SK-N-SH (cell line): ENCODE measurements around the gene DENND1A. TPM values are rescaled to one million over a fixed set of nuclear protein-coding genes. Genes with fewer than 3 reads are reported as not detected.

Experiments
- CTCF ChIA-PET: fragments of 300-600, 350-600 bp; formaldehyde crosslinking; extraction: SDS; loops from one replicate; lab custom pipeline; 2021; lab: Yijun Ruan, JAX
- POLR2A ChIA-PET: fragments of 350-600 bp; sonication (Branson Sonifier 250); formaldehyde crosslinking; extraction: SDS; loops from one replicate; lab custom pipeline; 2020; ENCODE audit warnings: antibody characterized with exemption, inconsistent platforms; lab: Yijun Ruan, JAX
- DNase-seq: peaks from one replicate; pipeline ENCODE4 v3.0.0; 2012
- H2AFZ ChIP-seq: fragments of 200-600 bp; sonication (generic); 2 replicates; pipeline ENCODE4 v1.8.1; 2016; ENCODE audit warnings: antibody characterized with exemption, mild to moderate bottlenecking, low read depth
- H3F3A ChIP-seq: fragments of 200-600 bp; sonication (generic); replicated peaks from 2 replicates; pipeline ENCODE3; 2016; ENCODE audit warnings: antibody characterized with exemption, mild to moderate bottlenecking; ENCODE audit not compliant: insufficient read depth
- H3K27ac ChIP-seq, 2 experiments: fragments of 200-500 bp in 1 of 2; fragments of 200-600 bp in 1 of 2; sonication (Bioruptor generic) in 1 of 2; sonication (generic), shearing (Covaris generic) in 1 of 2; 2 replicates each; pipeline versions ENCODE4 v1.5.1 to v1.6.1; 2014 to 2016; ENCODE audit warnings: low read depth in 2 of 2, inconsistent platforms in 1 of 2, low read length in 1 of 2, mild to moderate bottlenecking in 1 of 2, mixed read lengths in 1 of 2
- H3K27me3 ChIP-seq: fragments of 200-600 bp; sonication (generic), shearing (Covaris generic); 2 replicates; pipeline ENCODE4 v1.6.1; 2016; ENCODE audit warnings: mixed run types; ENCODE audit not compliant: insufficient read depth
- H3K36me3 ChIP-seq, 2 experiments: fragments of 200-500 bp in 1 of 2; fragments of 200-600 bp in 1 of 2; sonication (Bioruptor generic) in 1 of 2; sonication (generic) in 1 of 2; replicated peaks in 1 of 2; 2 replicates each; pipeline versions ENCODE3 to v1.5.1; 2014 to 2016; ENCODE audit warnings: low read length in 1 of 2, mild to moderate bottlenecking in 1 of 2; ENCODE audit not compliant: insufficient read depth in 2 of 2, control insufficient read depth in 1 of 2
- H3K4me1 ChIP-seq, 2 experiments: fragments of 200-500 bp in 1 of 2; fragments of 200-600 bp in 1 of 2; sonication (Bioruptor generic) in 1 of 2; sonication (generic), shearing (Covaris generic) in 1 of 2; 2 replicates each; pipeline versions ENCODE4 v1.5.1 to v1.6.1; 2014 to 2016; ENCODE audit warnings: low read depth in 1 of 2, low read length in 1 of 2, mixed run types in 1 of 2; ENCODE audit not compliant: insufficient read depth in 2 of 2, control insufficient read depth in 1 of 2
- H3K4me2 ChIP-seq: fragments of 200-600 bp; sonication (generic), shearing (Covaris generic); 2 replicates; pipeline ENCODE4 v1.6.1; 2017; ENCODE audit warnings: mixed run types
- H3K4me3 ChIP-seq, 2 experiments: fragments of 200-500 bp in 1 of 2; fragments of 200-600 bp in 1 of 2; sonication (Bioruptor generic) in 1 of 2; sonication (generic), shearing (Covaris generic) in 1 of 2; 2 replicates each; pipeline versions ENCODE4 v1.5.1 to v1.8.1; 2014 to 2016; ENCODE audit warnings: low read depth in 2 of 2, inconsistent platforms in 1 of 2, low read length in 1 of 2, mild to moderate bottlenecking in 1 of 2, mixed read lengths in 1 of 2, moderate library complexity in 1 of 2
- H3K79me2 ChIP-seq: fragments of 200-600 bp; sonication (generic); 2 replicates; pipeline ENCODE4 v1.8.1; 2017; ENCODE audit warnings: mild to moderate bottlenecking; ENCODE audit not compliant: insufficient read depth
- H3K9ac ChIP-seq: fragments of 200-600 bp; sonication (generic); 2 replicates; pipeline ENCODE4 v1.6.1; 2017; ENCODE audit warnings: mixed run types
- H3K9me2 ChIP-seq: fragments of 200-600 bp; sonication (generic); 2 replicates; pipeline ENCODE4 v1.6.1; 2017; ENCODE audit warnings: mixed run types
- H3K9me3 ChIP-seq: fragments of 200-600 bp; sonication (generic); 2 replicates; pipeline ENCODE4 v1.6.1; 2017; ENCODE audit warnings: mixed run types, mild to moderate bottlenecking, moderate library complexity
- H4K20me1 ChIP-seq: fragments of 200-600 bp; sonication (generic); 2 replicates; pipeline ENCODE4 v1.6.1; 2017; ENCODE audit warnings: mild to moderate bottlenecking, mixed run types; ENCODE audit not compliant: insufficient read depth
- CHD2 ChIP-seq: fragments of 150-350 bp; IDR thresholded peaks from 2 replicates; pipeline ENCODE4 v1.6.1; 2018; ENCODE audit warnings: low read length; ENCODE audit not compliant: partially characterized antibody
- EP300 ChIP-seq, 2 experiments: IDR thresholded peaks; 2 replicates each; pipeline versions ENCODE4 v1.4.0 to v1.6.1; 2012; ENCODE audit warnings: borderline replicate concordance in 1 of 2, low read depth in 1 of 2, low read length in 1 of 2
- FOXM1 ChIP-seq: IDR thresholded peaks from 2 replicates; pipeline ENCODE4 v1.4.0; 2012; ENCODE audit warnings: low read depth, mild to moderate bottlenecking
- GATA2 ChIP-seq: sonication (generic); formaldehyde crosslinking; IDR thresholded peaks from 2 replicates; pipeline ENCODE4 v1.5.0; 2020; ENCODE audit warnings: mild to moderate bottlenecking, missing genetic modification reagents
- IRF3 ChIP-seq: fragments of 150-350 bp; IDR thresholded peaks from 2 replicates; pipeline ENCODE4 v1.6.1; 2016; ENCODE audit warnings: mild to moderate bottlenecking, low read depth, low read length
- JUND ChIP-seq: IDR thresholded peaks from 2 replicates; pipeline ENCODE4 v1.4.0; 2012
- MEF2A ChIP-seq: IDR thresholded peaks from 2 replicates; pipeline ENCODE4 v1.4.0; 2012; ENCODE audit warnings: low read depth, borderline replicate concordance
- NRF1 ChIP-seq: IDR thresholded peaks from 2 replicates; pipeline ENCODE4 v1.6.1; 2012; ENCODE audit warnings: low read depth, mild to moderate bottlenecking, low read length
- POLR2AphosphoS5 ChIP-seq: IDR thresholded peaks from 2 replicates; pipeline ENCODE4 v1.6.1; 2012; ENCODE audit warnings: low read depth, low read length
- RCOR1 ChIP-seq: fragments of 150-350 bp; IDR thresholded peaks from 2 replicates; pipeline ENCODE4 v1.6.1; 2017; ENCODE audit warnings: antibody characterized with exemption, low read length
- RFX5 ChIP-seq: IDR thresholded peaks from 2 replicates; pipeline ENCODE4 v1.6.1; 2012; ENCODE audit warnings: mild to moderate bottlenecking, improper control_type of control experiment, low read length
- TAF1 ChIP-seq: IDR thresholded peaks from 2 replicates; pipeline ENCODE4 v1.6.1; 2012; ENCODE audit warnings: low read depth, mild to moderate bottlenecking, low read length, moderate library complexity, borderline replicate concordance
- WGBS: methylation state at CpG from one replicate; pipeline ENCODE4 v1.1.6; 2017; ENCODE audit warnings: low lambda C conversion rate; 5-methylcytosine and 5-hydroxymethylcytosine counted together
- polyA plus RNA-seq, 3 experiments: library from polyadenylated mRNA; depleted of rRNA; stranded (reverse); fragments of >200 nt; gene quantifications; 2 replicates each; pipeline ENCODE4 v1.2.3, GENCODE V29; 2012

DENND1A gene
- polyA plus RNA-seq, 1 of the 3 experiments (the other 2 are of a cell fraction), result 25.4 TPM

GRCh38 chr9:123823194-123823947 is 106.6 kb downstream of the DENND1A start:
- no peak overlapping the region for H3K27ac ChIP-seq
- H3K4me3 ChIP-seq, result no peak overlapping the region
- H3K9me2 ChIP-seq, result no peaks in the 10 kb centered on the region
- H3K27me3 ChIP-seq, result no peaks in the 10 kb centered on the region
- H2AFZ ChIP-seq, result no peak overlapping the region
- WGBS, result 92% methylated on average over 7 of the region's 7 CpGs
- H3K9me3 ChIP-seq, result peaks cover 10% of the 10 kb centered on the region
- H3F3A ChIP-seq, result no peaks in the 10 kb centered on the region
- no peak for DNase-seq
- no peaks in the 10 kb centered on the region; a peak in 1 of 4 replicates for H3K4me1 ChIP-seq
- no peaks in the 10 kb centered on the region for H3K79me2 ChIP-seq
- POLR2A ChIA-PET, result no interaction called here
- H3K36me3 ChIP-seq, result no peaks in the 10 kb centered on the region
- no peaks in the 10 kb centered on the region for H4K20me1 ChIP-seq
- H3K4me2 ChIP-seq, result no peak overlapping the region
- CTCF ChIA-PET, result interaction anchor here (1.4 kb wide), 1 partner anchor 13 kb away, joined by 3 read pairs; no protein-coding TSS in a partner anchor
- no peak overlapping the region for H3K9ac ChIP-seq
- TF ChIP-seq JUND (no peak), MEF2A (no peak), RFX5 (no peak), NRF1 (no peak), IRF3 (no peak), POLR2AphosphoS5 (no peak), TAF1 (no peak)

- Histone ChIP-seq H3K36me3 (no peaks in the 10 kb centered on the region), H3F3A (no peaks in the 10 kb centered on the region), H4K20me1 (no peaks in the 10 kb centered on the region), H3K27me3 (no peaks in the 10 kb centered on the region), H3K27ac (no peak overlapping the region), H3K4me2 (no peak overlapping the region), H3K4me3 (no peak overlapping the region), H2AFZ (no peak overlapping the region), H3K9me3 (no peaks in the 10 kb centered on the region), H3K79me2 (no peaks in the 10 kb centered on the region), H3K4me1 (no peaks in the 10 kb centered on the region; a peak in 1 of 4 replicates), H3K9me2 (no peaks in the 10 kb centered on the region), H3K9ac (no peak overlapping the region)
- TF ChIP-seq CHD2, result no peak
- TF ChIP-seq TAF1, result no peak
- TF ChIP-seq GATA2 (CRISPR knock-in tag), result no peak
- CTCF ChIA-PET, result interaction anchor here (0.9 to 1.5 kb wide), 3 partner anchors 17 to 200 kb away, joined by 3 to 5 read pairs (median 3); no protein-coding TSS in a partner anchor
- 93% methylated on average over 2 of the region's 2 CpGs for WGBS
- no peak for DNase-seq
- POLR2A ChIA-PET, result no interaction called here
Observed at GRCh38 chr9:123821619-123822018, 108.3 kb downstream of the DENND1A start.

- Histone ChIP-seq H3K27me3 (no peaks in the 10 kb centered on the region), H3K9me2 (no peaks in the 10 kb centered on the region), H3K36me3 (no peaks in the 10 kb centered on the region), H3K9ac (no peak overlapping the region), H3F3A (no peaks in the 10 kb centered on the region), H3K4me2 (no peak overlapping the region), H2AFZ (no peak overlapping the region), H4K20me1 (no peaks in the 10 kb centered on the region), H3K4me1 (no peaks in the 10 kb centered on the region; a peak in 1 of 4 replicates), H3K4me3 (no peak overlapping the region), H3K9me3 (no peaks in the 10 kb centered on the region), H3K79me2 (no peaks in the 10 kb centered on the region), H3K27ac (no peak overlapping the region; a peak in 1 of 4 replicates)
- POLR2A ChIA-PET, result no interaction called here
- no peak for DNase-seq
- TF ChIP-seq EP300 (IDR thresholded peaks at IDR 0.05; ENCODE audit: borderline replicate concordance in 1 of 2, low read depth in 1 of 2, low read length in 1 of 2) (no peak), RFX5 (no peak), JUND (no peak), FOXM1 (no peak), RCOR1 (no peak)
- 94% methylated on average over 3 of the region's 4 CpGs for WGBS
- CTCF ChIA-PET, result no interaction called here
Observed at GRCh38 chr9:123820139-123820538, 109.8 kb downstream of the DENND1A start.
